HL-60 (cell line): ENCODE measurements around the gene CCT2.

Experiments
- DNase-seq, 2 experiments: peaks; one replicate each; pipeline ENCODE4 v3.0.0-alpha.2; 2010 to 2020; ENCODE audit warnings: low read depth in 1 of 2, low spot score in 1 of 2
- H3K27ac ChIP-seq: fragments of 250-450 bp; sonication (Bioruptor Pico); replicated peaks from 2 replicates; pipeline ENCODE4 v1.5.1; 2020; ENCODE audit warnings: mild to moderate bottlenecking, moderate library complexity
- H3K27me3 ChIP-seq: fragments of 250-450 bp; sonication (Bioruptor Pico); 2 replicates; pipeline ENCODE4 v1.5.1; 2021; ENCODE audit warnings: mild to moderate bottlenecking, moderate library complexity; ENCODE audit not compliant: insufficient read depth, poor library complexity, severe bottlenecking
- H3K4me3 ChIP-seq: replicated peaks from 2 replicates; pipeline ENCODE4 v1.5.1; 2011; ENCODE audit warnings: mild to moderate bottlenecking, control low read depth, low read length; ENCODE audit not compliant: insufficient read depth
- GABPA ChIP-seq: IDR thresholded peaks from 2 replicates; pipeline ENCODE4 v1.6.1; 2012; ENCODE audit warnings: low read depth
- POLR2AphosphoS5 ChIP-seq: IDR thresholded peaks from 2 replicates; pipeline ENCODE4 v1.6.1; 2012; ENCODE audit warnings: low read depth
- SPI1 ChIP-seq: IDR thresholded peaks from 2 replicates; pipeline ENCODE4 v1.6.1; 2012; ENCODE audit warnings: low read depth, mild to moderate bottlenecking, borderline replicate concordance
- TF ChIP-seq, protein P1 (sequence below): IDR thresholded peaks from one replicate; pipeline ENCODE4 v1.5.1; 2011; ENCODE audit warnings: low read length, control low read depth, inconsistent platforms; ENCODE audit not compliant: insufficient read depth
- TF ChIP-seq, protein P2 (sequence below): IDR thresholded peaks from 2 replicates; pipeline ENCODE4 v1.6.1; 2012; ENCODE audit warnings: low read depth; ENCODE audit not compliant: insufficient replicate concordance

The CCT2 gene

DNA sequence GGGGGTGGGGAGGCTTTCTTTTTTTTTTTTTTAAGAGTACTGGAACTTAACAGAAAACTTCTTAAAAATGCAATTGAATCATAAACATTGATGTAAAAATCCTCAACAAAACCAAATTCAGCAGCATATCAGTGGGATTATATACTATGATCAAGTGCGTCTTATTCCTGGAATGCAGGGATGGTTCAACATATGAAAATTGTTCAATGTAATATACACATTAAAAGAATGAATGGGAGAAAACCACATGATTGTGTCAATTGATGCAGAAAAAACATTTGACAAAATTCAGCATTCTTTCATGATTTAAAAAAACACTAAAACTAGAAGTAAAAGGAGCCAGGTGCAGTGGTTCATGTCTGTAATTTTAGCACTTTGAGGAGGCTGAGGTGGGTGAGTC lies 41.2 kb upstream of the CCT2 start:
- DNase-seq, result no peak
- TF ChIP-seq POLR2AphosphoS5, result no peak
- TF ChIP-seq, protein P1, sequence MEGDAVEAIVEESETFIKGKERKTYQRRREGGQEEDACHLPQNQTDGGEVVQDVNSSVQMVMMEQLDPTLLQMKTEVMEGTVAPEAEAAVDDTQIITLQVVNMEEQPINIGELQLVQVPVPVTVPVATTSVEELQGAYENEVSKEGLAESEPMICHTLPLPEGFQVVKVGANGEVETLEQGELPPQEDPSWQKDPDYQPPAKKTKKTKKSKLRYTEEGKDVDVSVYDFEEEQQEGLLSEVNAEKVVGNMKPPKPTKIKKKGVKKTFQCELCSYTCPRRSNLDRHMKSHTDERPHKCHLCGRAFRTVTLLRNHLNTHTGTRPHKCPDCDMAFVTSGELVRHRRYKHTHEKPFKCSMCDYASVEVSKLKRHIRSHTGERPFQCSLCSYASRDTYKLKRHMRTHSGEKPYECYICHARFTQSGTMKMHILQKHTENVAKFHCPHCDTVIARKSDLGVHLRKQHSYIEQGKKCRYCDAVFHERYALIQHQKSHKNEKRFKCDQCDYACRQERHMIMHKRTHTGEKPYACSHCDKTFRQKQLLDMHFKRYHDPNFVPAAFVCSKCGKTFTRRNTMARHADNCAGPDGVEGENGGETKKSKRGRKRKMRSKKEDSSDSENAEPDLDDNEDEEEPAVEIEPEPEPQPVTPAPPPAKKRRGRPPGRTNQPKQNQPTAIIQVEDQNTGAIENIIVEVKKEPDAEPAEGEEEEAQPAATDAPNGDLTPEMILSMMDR, result no peak
- no peak for TF ChIP-seq SPI1
- no peak for TF ChIP-seq GABPA
- TF ChIP-seq, protein P2, sequence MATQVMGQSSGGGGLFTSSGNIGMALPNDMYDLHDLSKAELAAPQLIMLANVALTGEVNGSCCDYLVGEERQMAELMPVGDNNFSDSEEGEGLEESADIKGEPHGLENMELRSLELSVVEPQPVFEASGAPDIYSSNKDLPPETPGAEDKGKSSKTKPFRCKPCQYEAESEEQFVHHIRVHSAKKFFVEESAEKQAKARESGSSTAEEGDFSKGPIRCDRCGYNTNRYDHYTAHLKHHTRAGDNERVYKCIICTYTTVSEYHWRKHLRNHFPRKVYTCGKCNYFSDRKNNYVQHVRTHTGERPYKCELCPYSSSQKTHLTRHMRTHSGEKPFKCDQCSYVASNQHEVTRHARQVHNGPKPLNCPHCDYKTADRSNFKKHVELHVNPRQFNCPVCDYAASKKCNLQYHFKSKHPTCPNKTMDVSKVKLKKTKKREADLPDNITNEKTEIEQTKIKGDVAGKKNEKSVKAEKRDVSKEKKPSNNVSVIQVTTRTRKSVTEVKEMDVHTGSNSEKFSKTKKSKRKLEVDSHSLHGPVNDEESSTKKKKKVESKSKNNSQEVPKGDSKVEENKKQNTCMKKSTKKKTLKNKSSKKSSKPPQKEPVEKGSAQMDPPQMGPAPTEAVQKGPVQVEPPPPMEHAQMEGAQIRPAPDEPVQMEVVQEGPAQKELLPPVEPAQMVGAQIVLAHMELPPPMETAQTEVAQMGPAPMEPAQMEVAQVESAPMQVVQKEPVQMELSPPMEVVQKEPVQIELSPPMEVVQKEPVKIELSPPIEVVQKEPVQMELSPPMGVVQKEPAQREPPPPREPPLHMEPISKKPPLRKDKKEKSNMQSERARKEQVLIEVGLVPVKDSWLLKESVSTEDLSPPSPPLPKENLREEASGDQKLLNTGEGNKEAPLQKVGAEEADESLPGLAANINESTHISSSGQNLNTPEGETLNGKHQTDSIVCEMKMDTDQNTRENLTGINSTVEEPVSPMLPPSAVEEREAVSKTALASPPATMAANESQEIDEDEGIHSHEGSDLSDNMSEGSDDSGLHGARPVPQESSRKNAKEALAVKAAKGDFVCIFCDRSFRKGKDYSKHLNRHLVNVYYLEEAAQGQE, result no peak
- Histone ChIP-seq H3K4me3 (no peak overlapping the region), H3K27ac (no peak overlapping the region), H3K27me3 (no peaks in the 10 kb centered on the region)

DNA sequence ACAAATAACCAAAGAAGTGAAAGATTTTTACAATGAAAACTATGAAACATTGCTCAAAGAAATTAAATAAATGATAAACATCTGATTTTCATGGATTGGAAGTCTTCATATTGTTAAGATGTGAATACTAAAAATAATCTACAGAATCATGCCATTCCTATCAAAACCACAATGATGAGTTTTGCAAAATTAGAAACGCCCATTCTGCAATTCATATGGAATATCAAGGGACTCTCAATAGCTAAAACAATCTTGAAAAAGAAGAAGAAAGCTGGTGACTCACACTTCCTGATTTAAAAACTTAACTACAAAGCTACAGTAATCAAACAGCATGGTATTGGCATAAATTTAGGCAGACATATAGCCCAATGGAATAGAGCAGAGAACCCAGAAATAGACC lies 40.2 kb upstream of the CCT2 start:
- H3K27me3 ChIP-seq, result no peaks in the 10 kb centered on the region
- no peak for DNase-seq
- no peak overlapping the region for H3K27ac ChIP-seq
- TF ChIP-seq GABPA, result no peak
- TF ChIP-seq SPI1, result 0 out of 2 replicates have a peak, but pooled peaks have one; percentile 13
- H3K4me3 ChIP-seq, result no peak overlapping the region

DNA sequence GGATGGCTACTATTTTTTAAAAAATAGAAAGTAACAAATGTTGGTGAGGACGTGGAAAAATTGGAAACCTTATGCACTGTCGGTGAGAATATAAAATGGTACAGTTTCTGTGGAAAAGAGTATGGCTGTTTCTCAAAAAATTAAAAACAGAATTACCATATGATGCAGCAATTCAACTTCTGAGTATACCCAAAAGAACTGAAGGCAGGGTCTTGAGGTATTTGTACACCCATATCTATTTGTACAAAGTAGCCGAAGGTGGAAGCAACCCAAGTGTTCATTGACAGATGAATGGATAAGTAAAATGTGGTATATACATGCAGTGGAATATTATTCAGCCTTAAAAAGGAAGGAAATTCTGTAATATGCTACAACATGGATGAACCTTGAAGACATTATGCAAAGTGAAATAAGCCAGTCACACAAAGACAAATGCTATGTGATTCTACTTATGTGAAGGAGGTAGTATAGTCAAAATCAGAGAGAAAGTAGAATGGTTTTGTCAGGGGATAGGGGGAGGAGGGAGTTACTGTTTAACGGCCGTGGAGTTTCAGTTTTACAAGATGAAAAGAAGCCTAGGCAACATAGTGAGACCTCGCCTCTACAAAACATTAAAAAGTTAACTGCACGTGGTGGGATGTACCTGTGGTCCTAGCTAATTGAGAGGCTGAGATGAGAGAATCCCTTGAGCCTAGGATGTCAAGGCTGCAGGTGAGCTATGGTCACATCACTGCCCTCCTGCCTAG lies 38.4 kb upstream of the CCT2 start:
- H3K4me3 ChIP-seq, result no peak overlapping the region
- TF ChIP-seq POLR2AphosphoS5 (no peak), SPI1 (no peak)
- TF ChIP-seq, protein P1, result no peak
- TF ChIP-seq, protein P2, result no peak
- no peaks in the 10 kb centered on the region for H3K27me3 ChIP-seq
- DNase-seq, result no peak
- H3K27ac ChIP-seq, result no peak overlapping the region

DNA sequence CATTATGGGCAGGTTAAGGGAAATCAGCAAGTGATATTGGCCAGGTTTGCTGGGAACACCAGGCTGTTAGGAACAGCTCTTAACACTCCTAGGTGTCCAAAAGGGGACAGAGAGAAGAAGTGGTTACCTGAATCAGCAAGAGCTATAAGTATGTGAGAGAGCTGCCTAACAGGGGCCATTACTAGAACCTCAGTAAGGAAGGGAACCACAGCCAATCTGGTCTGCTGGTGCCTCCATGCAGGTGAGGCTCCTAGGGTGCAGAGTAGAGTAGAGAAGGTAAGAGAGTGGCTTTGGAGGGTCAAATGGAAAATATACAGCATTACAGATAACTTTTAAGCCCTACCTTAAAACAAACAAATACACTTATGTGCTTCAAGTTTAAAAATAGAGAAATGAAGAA lies 36.6 kb upstream of the CCT2 start:
- DNase-seq, result no peak
- H3K4me3 ChIP-seq, result no peak overlapping the region
- TF ChIP-seq, protein P1, result no peak
- no peak for TF ChIP-seq SPI1
- TF ChIP-seq, protein P2, result no peak
- TF ChIP-seq GABPA, result no peak
- no peak for TF ChIP-seq POLR2AphosphoS5
- no peak overlapping the region for H3K27ac ChIP-seq
- no peaks in the 10 kb centered on the region for H3K27me3 ChIP-seq
